Adrenal gland (tissue), 19 donors: ENCODE data around the gene RNMT. TPM values are rescaled to one million over a fixed set of nuclear protein-coding genes. Genes with fewer than 3 reads are reported as not detected.
"Not testable (repeated sequence)": the region's sequence is repeated elsewhere in the genome, so short reads cannot be mapped to it uniquely, and the experiment has no call there.

ENCODE experiments used
- DNase-seq, 7 donors: peaks; one replicate each; pipeline ENCODE4 v3.0.0-alpha.2; 2019 to 2020
- H3K27ac ChIP-seq, 5 donors: fragments of 200-600 bp; sonication (generic) in 4 of 5; 1 replicate in 3 of 5; 2 replicates in 2 of 5; pipeline versions ENCODE4 v1.5.1 to v1.8.0; 2016 to 2020; ENCODE audit warnings: mild to moderate bottlenecking in 1 of 5
- H3K27me3 ChIP-seq: fragments of 200-600 bp; 2 replicates; pipeline ENCODE4 v1.8.0; 2021
- H3K36me3 ChIP-seq, 2 donors: fragments of 200-600 bp; replicated peaks in 1 of 2; 1 replicate in 1 of 2; 2 replicates in 1 of 2; pipeline versions ENCODE4 v1.5.1 to v1.8.0; 2018 to 2022
- H3K4me1 ChIP-seq, 2 donors: fragments of 200-600 bp; replicated peaks in 1 of 2; 1 replicate in 1 of 2; 2 replicates in 1 of 2; pipeline versions ENCODE4 v1.5.1 to v1.8.0; 2018 to 2021
- H3K4me3 ChIP-seq, 4 donors: fragments of 200-600 bp; sonication (generic) in 3 of 4; one replicate each; pipeline ENCODE4 v1.5.1; 2016 to 2018
- H3K9me3 ChIP-seq, 3 donors: fragments of 200-600 bp; sonication (generic) in 1 of 3; replicated peaks in 1 of 3; 1 replicate in 2 of 3; 2 replicates in 1 of 3; pipeline versions ENCODE4 v1.5.1 to v1.8.0; 2016 to 2021
- CTCF ChIP-seq, 6 experiments: fragments of 450-650 bp in 4 of 6; fragments of 200-600 bp in 2 of 6; sonication (generic) in 1 of 6; IDR thresholded peaks; 1 replicate in 5 of 6; 2 replicates in 1 of 6; pipeline versions ENCODE4 v1.5.1 to v1.8.0; 2016 to 2021; ENCODE audit warnings: antibody characterized with exemption in 6 of 6, mild to moderate bottlenecking in 2 of 6, moderate library complexity in 1 of 6
- POLR2A ChIP-seq, 2 donors: fragments of 450-650 bp; IDR thresholded peaks; one replicate each; pipeline ENCODE4 v1.6.1; 2017; ENCODE audit warnings: antibody characterized with exemption in 2 of 2, mild to moderate bottlenecking in 2 of 2, moderate library complexity in 1 of 2
- WGBS, 4 donors: extraction: QIAGEN DNeasy Blood & Tissue Kit in 2 of 4; methylation state at CpG; one replicate each; pipeline versions ENCODE4 v1.1.5 to v1.1.7; 2013 to 2017; 5-methylcytosine and 5-hydroxymethylcytosine counted together
- intact Hi-C, 2 donors: fragments of 100-400 bp; cut with DNase I; formaldehyde crosslinking; loops; one replicate each; pipeline versions ENCODE4 v1.14.1 to v1.15.0; 2022 to 2023
- long read RNA-seq, 10 donors: library from polyadenylated mRNA in 3 of 10; unstranded in 2 of 10; stranded (forward) in 1 of 10; transcript quantifications; one replicate each; pipeline ENCODE4 v2.0.0 and lab custom pipeline, GENCODE V29; 2021 to 2026
- polyA plus RNA-seq, 3 donors: library from polyadenylated mRNA; stranded (reverse); fragments of 200-250 nt in 2 of 3; fragments of 350-450 nt in 1 of 3; fragmentation: Illumina TruSeq in 1 of 3; extraction: RNeasy Lipid Tissue Mini Kit (QIAGEN cat#74804) in 1 of 3; gene quantifications; one replicate each; pipeline ENCODE4 v1.2.3, GENCODE V29; 2013 to 2014
- total RNA-seq, 9 donors: library from RNA; depleted of rRNA in 4 of 9; stranded (reverse); fragments of >200 nt in 4 of 9; fragments of 120-200 nt in 1 of 9; fragmentation: NEBNext Ultra II Directional in 1 of 9; extraction: Animal tissue kit (Norgen Biotek cat#: 25700) in 1 of 9; gene quantifications; one replicate each; pipeline versions ENCODE4 v1.1.0 to v1.2.4, GENCODE V29; 2013 to 2023
- donor health status: healthy with polysubstance abuse.
- donor health status: Bipolar disorder and iron deficiency.
- donor health status: DM: yes; HTN: yes; CAD: no.
- donor health status: DM: no; HTN: no; CAD: no.
- donor health status: DM: no; HTN: no; CAD: no.
- donor health status: DM: yes; HTN: yes; CAD: no.

RNMT gene
- total RNA-seq (10 to 100 TPM in 8 of 9 donors, 1 to 10 TPM in 1; 8.5 to 29.8 (median 21.3) TPM), polyA plus RNA-seq (10 to 100 TPM; 10.5 to 19.4 (median 11.2) TPM)
- long read RNA-seq, donor 1, full-length matches to known transcripts, result 7 of 7 reads
- long read RNA-seq, donor 1, partial matches to known transcripts, result 0 of 7 reads
- long read RNA-seq, donor 1, other reads (novel, unspliced or antisense), result 0 of 7 reads
- long read RNA-seq, donor 2, full-length matches to known transcripts, result 2 of 2 reads
- long read RNA-seq, donor 2, partial matches to known transcripts, result 0 of 2 reads
- long read RNA-seq, donor 2, other reads (novel, unspliced or antisense), result 0 of 2 reads
- long read RNA-seq, donor 3, full-length matches to known transcripts, result 7 of 12 reads
- long read RNA-seq, donor 3, partial matches to known transcripts, result 5 of 12 reads
- long read RNA-seq, donor 3, other reads (novel, unspliced or antisense), result 0 of 12 reads
- long read RNA-seq, donor 4, full-length matches to known transcripts, result 3 of 13 reads
- long read RNA-seq, donor 4, partial matches to known transcripts, result 7 of 13 reads
- long read RNA-seq, donor 4, other reads (novel, unspliced or antisense), result 3 of 13 reads
- long read RNA-seq, donor 5, full-length matches to known transcripts, result 4 of 12 reads
- long read RNA-seq, donor 5, partial matches to known transcripts, result 2 of 12 reads
- long read RNA-seq, donor 5, other reads (novel, unspliced or antisense), result 6 of 12 reads
- long read RNA-seq, donor 6, partial matches to known transcripts, result 5 of 8 reads
- long read RNA-seq, donor 6, other reads (novel, unspliced or antisense), result 3 of 8 reads
- long read RNA-seq, donor 7, full-length matches to known transcripts, result 3 of 3 reads
- long read RNA-seq, donor 7, partial matches to known transcripts, result 0 of 3 reads
- long read RNA-seq, donor 7, other reads (novel, unspliced or antisense), result 0 of 3 reads
- long read RNA-seq, donor 8, full-length matches to known transcripts, result 7 of 7 reads
- long read RNA-seq, donor 8, partial matches to known transcripts, result 0 of 7 reads
- long read RNA-seq, donor 8, other reads (novel, unspliced or antisense), result 0 of 7 reads
- long read RNA-seq, donor 9, full-length matches to known transcripts, result 1 of 1 reads
- long read RNA-seq, donor 9, partial matches to known transcripts, result 0 of 1 reads
- long read RNA-seq, donor 9, other reads (novel, unspliced or antisense), result 0 of 1 reads
- long read RNA-seq, donor 10, full-length matches to known transcripts, result 1 of 1 reads
- long read RNA-seq, donor 10, partial matches to known transcripts, result 0 of 1 reads
- long read RNA-seq, donor 10, other reads (novel, unspliced or antisense), result 0 of 1 reads

- 0 to 3% (median 0%) methylated on average over 4 to 76 of the region's 76 CpGs for WGBS, 4 donors
- no peak for TF ChIP-seq CTCF (IDR thresholded peaks at IDR 0.05)
- TF ChIP-seq POLR2A (IDR thresholded peaks at IDR 0.05), result peak; percentile 29 to 84
- DNase-seq, result peak; percentile 96 to 98 (median 97)
- no peaks in the 10 kb centered on the region for H3K27me3 ChIP-seq
- H3K4me1 ChIP-seq, result peaks cover 6 to 26% of the 10 kb centered on the region in 2 donors
- no peaks in the 10 kb centered on the region for H3K36me3 ChIP-seq
- peak within 1 kb of the TSS; percentile 82 to 99 (median 89) for H3K4me3 ChIP-seq
- H3K9me3 ChIP-seq, result no peaks in the 10 kb centered on the region
- H3K27ac ChIP-seq, result peak within 1 kb of the TSS; percentile 89 to 100 (median 95)
- intact Hi-C loops, result no loop called here
Observed at GRCh38 chr18:13726232-13726971, at the start of gene RNMT, which contains the start of gene FAM210A. Gene RNMT (plus strand): TSS chr18:13726673. CDS start chr18:13731518, 4,845 bp downstream. Gene FAM210A (minus strand): TSS chr18:13726558. CDS start chr18:13682077, 44,481 bp downstream.

GRCh38 chr18:13677350-13677749 lies 49.1 kb upstream of the RNMT start:
- intact Hi-C loops, H3K4me3 ChIP-seq, H3K4me1 ChIP-seq, H3K36me3 ChIP-seq, H3K27ac ChIP-seq, H3K27me3 ChIP-seq, DNase-seq, H3K9me3 ChIP-seq: not testable (repeated sequence)
- 95 to 99% (median 97%) methylated on average over 13 of the region's 13 CpGs for WGBS, 4 donors

DNA sequence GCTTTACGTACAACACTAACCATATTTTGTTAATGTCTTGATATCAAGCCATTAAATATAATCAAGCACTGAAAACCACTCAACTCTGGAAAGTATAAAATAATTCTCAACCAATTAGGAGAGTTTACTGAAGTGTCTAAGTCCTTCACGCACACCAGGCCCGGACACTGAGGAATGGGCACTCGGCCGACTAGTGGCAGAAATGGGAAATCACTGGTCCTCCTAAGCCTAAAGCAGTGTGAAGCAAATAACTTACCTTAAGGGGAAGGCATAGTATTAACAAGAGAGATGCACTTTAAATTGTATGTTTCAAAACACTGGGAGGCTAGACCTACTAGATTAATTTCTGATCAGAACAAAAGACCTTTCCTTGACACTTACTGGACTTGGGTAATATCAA lies 45.9 kb upstream of the RNMT start:
- TF ChIP-seq POLR2A (IDR thresholded peaks at IDR 0.05), result no peak
- peak in 3 of 6 experiments; percentile 38 to 44 (median 42) for TF ChIP-seq CTCF (IDR thresholded peaks at IDR 0.05)
- 75 to 87% (median 85%) methylated on average over 5 of the region's 5 CpGs for WGBS, 4 donors
- Histone ChIP-seq H3K27ac (no peak overlapping the region), H3K9me3 (no peaks in the 10 kb centered on the region), H3K36me3 (no peaks in the 10 kb centered on the region), H3K27me3 (no peaks in the 10 kb centered on the region), H3K4me1 (no peaks in the 10 kb centered on the region), H3K4me3 (no peak overlapping the region)
- no peak for DNase-seq
- intact Hi-C loops, result no loop called here

GRCh38 chr18:13681701-13682100 lies 44.8 kb upstream of the RNMT start:
- no peaks in the 10 kb centered on the region for H3K9me3 ChIP-seq
- H3K4me1 ChIP-seq, result peaks cover 0 to 6% of the 10 kb centered on the region in 2 donors
- TF ChIP-seq CTCF (IDR thresholded peaks at IDR 0.05), result no peak
- no peak for TF ChIP-seq POLR2A (IDR thresholded peaks at IDR 0.05)
- 94 to 97% (median 95%) methylated on average over 6 of the region's 6 CpGs for WGBS, 4 donors
- H3K27ac ChIP-seq, result no peak overlapping the region
- intact Hi-C loops, result no loop called here
- no peaks in the 10 kb centered on the region for H3K27me3 ChIP-seq
- DNase-seq, result no peak
- no peak overlapping the region for H3K4me3 ChIP-seq
- H3K36me3 ChIP-seq, result no peaks in the 10 kb centered on the region
